ENCODE measurements around the gene PDSS2. TPM values are rescaled to one million over a fixed set of nuclear protein-coding genes. Genes with fewer than 3 reads are reported as not detected.

Gene PDSS2
- polyA plus RNA-seq, 1 donor (not counting 4 experiments of a cell fraction or from before 2014, with no cell fraction given), result 12.5 TPM

DNA sequence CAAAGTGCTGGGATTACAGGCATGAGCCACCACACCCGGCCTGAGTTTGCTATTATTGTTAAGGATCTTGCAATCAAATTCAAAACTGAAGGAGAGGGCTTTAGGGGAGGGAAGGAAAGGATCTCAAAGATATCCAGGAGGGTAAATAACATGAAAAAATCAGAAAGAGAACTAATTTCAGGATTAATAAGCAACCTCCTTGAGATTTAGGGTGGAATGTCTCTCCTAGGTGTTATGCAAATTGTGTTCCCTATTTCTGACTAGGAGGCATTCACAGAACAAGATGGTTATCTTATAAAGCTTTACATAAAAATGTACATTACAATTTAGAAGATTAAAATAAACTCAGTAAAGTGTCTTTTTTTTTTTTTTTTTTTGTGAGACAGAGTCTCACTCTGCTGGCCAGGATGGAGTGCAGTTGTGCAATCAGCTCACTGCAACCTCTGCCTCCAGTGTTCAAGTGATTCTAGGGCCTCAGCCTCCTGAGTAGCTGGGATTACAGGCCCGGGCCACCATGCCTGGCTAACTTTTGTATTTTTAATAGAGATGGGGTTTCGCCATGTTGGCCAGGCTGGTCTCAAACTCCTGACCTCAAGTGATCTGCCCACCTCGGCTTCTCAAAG, 252.0 kb downstream of the PDSS2 start:
- Histone ChIP-seq H3K27ac (ENCODE audit: control insufficient read depth, insufficient read depth, low read length) (no peak overlapping the region), H3K4me2 (ENCODE audit: control insufficient read depth, extremely low read depth, insufficient read depth, low read depth, low read length) (no peak overlapping the region), H3K27me3 (ENCODE audit: control insufficient read depth, extremely low read depth, insufficient read depth, low read length) (no peaks in the 10 kb centered on the region), H3K9me1 (ENCODE audit: control insufficient read depth, extremely low read depth, insufficient read depth, low read length) (no peaks in the 10 kb centered on the region), H3K79me2 (ENCODE audit: control insufficient read depth, insufficient read depth, low read length) (no peaks in the 10 kb centered on the region), H3K9me3 (ENCODE audit: control insufficient read depth, low read depth, low read length) (no peaks in the 10 kb centered on the region), H3K36me3 (ENCODE audit: control insufficient read depth in 2 of 2, extremely low read depth in 1 of 2, insufficient read depth in 2 of 2, low read length in 2 of 2) (no peaks in the 10 kb centered on the region), H2AFZ (ENCODE audit: control insufficient read depth, low read length) (no peak overlapping the region), H3K4me1 (ENCODE audit: control insufficient read depth, extremely low read depth, insufficient read depth, low read length) (no peaks in the 10 kb centered on the region), H4K20me1 (ENCODE audit: control insufficient read depth, extremely low read depth, insufficient read depth, low read length) (no peaks in the 10 kb centered on the region), H3K4me3 (ENCODE audit: control insufficient read depth in 2 of 3, extremely low read depth in 1 of 3, insufficient read depth in 2 of 3, low read depth in 1 of 3, low read length in 3 of 3) (no peak overlapping the region), H3K9ac (ENCODE audit: control insufficient read depth, extremely low read depth, insufficient read depth, low read length) (no peak overlapping the region)
- dilution Hi-C loops (cut with MboI; ENCODE audit: extremely low pct_ligation_motif_present, low sequenced_read_pairs), result no loop called here
- DNase-seq (ENCODE audit: low read depth, low spot score) (no peak), FAIRE-seq (no peak)
- no peak for TF ChIP-seq EZH2 (IDR thresholded peaks at IDR 0.05; ENCODE audit: low read length)
- TF ChIP-seq, protein P1, sequence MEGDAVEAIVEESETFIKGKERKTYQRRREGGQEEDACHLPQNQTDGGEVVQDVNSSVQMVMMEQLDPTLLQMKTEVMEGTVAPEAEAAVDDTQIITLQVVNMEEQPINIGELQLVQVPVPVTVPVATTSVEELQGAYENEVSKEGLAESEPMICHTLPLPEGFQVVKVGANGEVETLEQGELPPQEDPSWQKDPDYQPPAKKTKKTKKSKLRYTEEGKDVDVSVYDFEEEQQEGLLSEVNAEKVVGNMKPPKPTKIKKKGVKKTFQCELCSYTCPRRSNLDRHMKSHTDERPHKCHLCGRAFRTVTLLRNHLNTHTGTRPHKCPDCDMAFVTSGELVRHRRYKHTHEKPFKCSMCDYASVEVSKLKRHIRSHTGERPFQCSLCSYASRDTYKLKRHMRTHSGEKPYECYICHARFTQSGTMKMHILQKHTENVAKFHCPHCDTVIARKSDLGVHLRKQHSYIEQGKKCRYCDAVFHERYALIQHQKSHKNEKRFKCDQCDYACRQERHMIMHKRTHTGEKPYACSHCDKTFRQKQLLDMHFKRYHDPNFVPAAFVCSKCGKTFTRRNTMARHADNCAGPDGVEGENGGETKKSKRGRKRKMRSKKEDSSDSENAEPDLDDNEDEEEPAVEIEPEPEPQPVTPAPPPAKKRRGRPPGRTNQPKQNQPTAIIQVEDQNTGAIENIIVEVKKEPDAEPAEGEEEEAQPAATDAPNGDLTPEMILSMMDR (optimal IDR thresholded peaks at IDR 0.05 in 1 of 3, IDR thresholded peaks at IDR 0.05 in 1 of 3, conservative IDR thresholded peaks at IDR 0.05 in 1 of 3; ENCODE audit: extremely low read depth in 1 of 3, insufficient read depth in 2 of 3, low read length in 3 of 3), result no peak

DNA sequence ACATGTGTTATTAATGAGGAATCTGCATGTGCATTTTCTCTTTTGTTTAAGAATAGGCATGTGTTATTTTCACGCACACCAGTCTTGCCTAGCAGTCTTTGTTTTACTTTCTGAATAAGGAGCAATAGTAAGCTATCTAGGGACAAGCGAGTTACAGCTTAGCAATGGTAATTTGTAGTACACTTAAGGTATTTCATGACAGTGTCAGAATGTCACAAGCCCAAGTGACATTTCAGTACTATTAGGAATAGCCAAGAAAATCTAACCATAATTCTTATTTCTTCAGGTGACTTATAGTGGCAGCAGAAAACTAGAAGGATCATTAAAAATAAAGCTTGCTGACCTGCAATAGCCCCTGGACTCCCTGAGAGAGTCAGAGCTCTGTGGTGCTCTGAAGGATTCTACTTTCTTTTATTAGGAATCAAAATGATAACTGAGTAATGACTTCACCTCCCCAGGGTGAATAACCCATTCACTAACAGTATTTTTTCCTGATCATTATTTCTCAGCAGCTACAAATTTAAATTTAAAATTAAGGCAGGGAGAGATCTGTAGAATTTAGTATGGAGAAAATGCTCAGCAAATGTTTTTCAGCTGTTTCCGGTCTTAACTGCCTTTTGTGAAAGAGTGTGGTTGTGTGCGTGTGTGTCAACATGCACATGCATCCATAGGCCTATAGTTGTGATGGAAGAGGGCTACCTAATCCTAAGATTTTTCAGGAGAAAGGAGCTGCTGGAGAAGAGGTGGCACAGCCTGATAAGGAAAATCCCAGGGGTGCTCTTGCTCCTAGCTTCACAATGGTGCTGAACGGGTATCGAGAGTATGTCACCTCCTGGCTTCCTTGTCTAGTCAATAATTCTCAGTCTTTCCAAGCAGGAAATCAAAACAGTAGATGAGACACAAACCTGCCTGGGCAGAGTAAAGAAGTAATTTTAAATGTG, 254.0 kb downstream of the PDSS2 start:
- no peak overlapping the region for H3K27ac ChIP-seq (ENCODE audit: control insufficient read depth, insufficient read depth, low read length)
- no peak overlapping the region for H2AFZ ChIP-seq (ENCODE audit: control insufficient read depth, low read length)
- dilution Hi-C loops (cut with MboI; ENCODE audit: extremely low pct_ligation_motif_present, low sequenced_read_pairs), result no loop called here
- H3K4me1 ChIP-seq (ENCODE audit: control insufficient read depth, extremely low read depth, insufficient read depth, low read length), result no peaks in the 10 kb centered on the region
- H3K36me3 ChIP-seq (ENCODE audit: control insufficient read depth in 2 of 2, extremely low read depth in 1 of 2, insufficient read depth in 2 of 2, low read length in 2 of 2), result no peaks in the 10 kb centered on the region
- no peaks in the 10 kb centered on the region for H3K9me3 ChIP-seq (ENCODE audit: control insufficient read depth, low read depth, low read length)
- no peaks in the 10 kb centered on the region for H3K79me2 ChIP-seq (ENCODE audit: control insufficient read depth, insufficient read depth, low read length)
- H3K4me3 ChIP-seq (ENCODE audit: control insufficient read depth in 2 of 3, extremely low read depth in 1 of 3, insufficient read depth in 2 of 3, low read depth in 1 of 3, low read length in 3 of 3), result no peak overlapping the region
- H3K27me3 ChIP-seq (ENCODE audit: control insufficient read depth, extremely low read depth, insufficient read depth, low read length), result no peaks in the 10 kb centered on the region
- no peak overlapping the region for H3K9ac ChIP-seq (ENCODE audit: control insufficient read depth, extremely low read depth, insufficient read depth, low read length)
- H3K4me2 ChIP-seq (ENCODE audit: control insufficient read depth, extremely low read depth, insufficient read depth, low read depth, low read length), result no peak overlapping the region
- no peak for FAIRE-seq
- no peak for DNase-seq (ENCODE audit: low read depth, low spot score)
- H4K20me1 ChIP-seq (ENCODE audit: control insufficient read depth, extremely low read depth, insufficient read depth, low read length), result no peaks in the 10 kb centered on the region
- H3K9me1 ChIP-seq (ENCODE audit: control insufficient read depth, extremely low read depth, insufficient read depth, low read length), result no peaks in the 10 kb centered on the region
- TF ChIP-seq, protein P1 (optimal IDR thresholded peaks at IDR 0.05 in 1 of 3, IDR thresholded peaks at IDR 0.05 in 1 of 3, conservative IDR thresholded peaks at IDR 0.05 in 1 of 3; ENCODE audit: extremely low read depth in 1 of 3, insufficient read depth in 2 of 3, low read length in 3 of 3), result no peak
- no peak for TF ChIP-seq EZH2 (IDR thresholded peaks at IDR 0.05; ENCODE audit: low read length)

All from keratinocyte (primary cell).